K562 (cell line): Measurements from ENCODE around the gene NDUFB1. TPM values are rescaled to one million over a fixed set of nuclear protein-coding genes. Genes with fewer than 3 reads are reported as not detected.

Experiments used
- ZNF318 ChIP-seq, 2 experiments: fragments of 450-650 bp; IDR thresholded peaks; 2 replicates each; pipeline ENCODE4 v1.6.1; 2016; ENCODE audit warnings: mild to moderate bottlenecking in 2 of 2, borderline replicate concordance in 1 of 2, low read depth in 1 of 2, moderate library complexity in 1 of 2
- polyA plus RNA-seq, 8 experiments: library from polyadenylated mRNA; depleted of rRNA in 4 of 8; stranded (reverse) in 5 of 8; unstranded in 3 of 8; fragments of >200 nt; fragmentation: Nextera tagmentation in 2 of 8; fragmentation: Illumina TruSeq in 1 of 8; extraction: Ambion mirVana in 2 of 8; extraction: Trizol in 1 of 8; gene quantifications; 2 replicates each; pipeline versions ENCODE4 v1.2.1 to v1.2.3, GENCODE V29; 2011 to 2014; ENCODE audit warnings: inconsistent platforms in 1 of 8, missing spikeins in 1 of 8
- total RNA-seq, 7 experiments: library from RNA; depleted of rRNA in 6 of 7; stranded (reverse); fragments of >200 nt in 6 of 7; fragmentation: Illumina TruSeq in 2 of 7; extraction: Trizol in 2 of 7; gene quantifications; 2 replicates each; pipeline versions ENCODE4 v1.2.1 to v1.2.3, GENCODE V29; 2011 to 2021; ENCODE audit warnings: low replicate concordance in 1 of 7

NDUFB1 gene
- total and polyA plus RNA-seq, 9 of the 15 experiments (the other 6 are each of a cell fraction or from before 2014, with no cell fraction given), result 102 to 767 (median 325) TPM

- no peak for TF ChIP-seq ZNF318 (IDR thresholded peaks at IDR 0.05; ENCODE audit: borderline replicate concordance in 1 of 2, low read depth in 1 of 2)
- TF ChIP-seq, all 486 proteins: peak for 5
Observed at GRCh38 chr14:92154283-92154942, 32.9 kb upstream of the NDUFB1 start (continued).
